Sigmoid colon (tissue), 7 donors: Measurements from ENCODE around the gene KCNJ5. TPM values are rescaled to one million over a fixed set of nuclear protein-coding genes. Genes with fewer than 3 reads are reported as not detected.

Source experiments
- DNase-seq: peaks from one replicate; pipeline ENCODE4 v3.0.0-alpha.2; 2019
- H3K27ac ChIP-seq, 4 donors: fragments of 200-600 bp; sonication (generic); one replicate each; pipeline ENCODE4 v1.5.1; 2016 to 2019; ENCODE audit warnings: mild to moderate bottlenecking in 1 of 4
- H3K27me3 ChIP-seq, 3 donors: fragments of 200-600 bp; sonication (generic); one replicate each; pipeline ENCODE4 v1.5.1; 2019; ENCODE audit warnings: mild to moderate bottlenecking in 1 of 3
- H3K36me3 ChIP-seq, 4 donors: fragments of 200-600 bp; sonication (generic); one replicate each; pipeline ENCODE4 v1.5.1; 2016 to 2019
- H3K4me1 ChIP-seq, 4 donors: fragments of 200-600 bp; sonication (generic); one replicate each; pipeline ENCODE4 v1.5.1; 2017 to 2019
- H3K4me3 ChIP-seq, 4 donors: fragments of 200-600 bp; sonication (generic); one replicate each; pipeline ENCODE4 v1.5.1; 2017 to 2019; ENCODE audit warnings: mild to moderate bottlenecking in 2 of 4, moderate library complexity in 1 of 4
- H3K9me3 ChIP-seq, 4 donors: fragments of 200-600 bp in 3 of 4; sonication (generic) in 3 of 4; one replicate each; pipeline versions ENCODE4 v1.5.1 to v1.6.1; 2013 to 2019
- CTCF ChIP-seq, 4 experiments: fragments of 450-650 bp in 3 of 4; fragments of 200-600 bp in 1 of 4; IDR thresholded peaks; one replicate each; pipeline ENCODE4 v1.5.1; 2016 to 2019; ENCODE audit warnings: antibody characterized with exemption in 4 of 4, mild to moderate bottlenecking in 3 of 4, moderate library complexity in 2 of 4
- EP300 ChIP-seq, 4 donors: sonication (generic); formaldehyde crosslinking; IDR thresholded peaks; one replicate each; pipeline ENCODE4 v1.6.1; 2017; ENCODE audit warnings: antibody characterized with exemption in 4 of 4
- POLR2A ChIP-seq, 2 donors: fragments of 450-650 bp; IDR thresholded peaks; one replicate each; pipeline ENCODE4 v1.6.1; 2016; ENCODE audit warnings: antibody characterized with exemption in 2 of 2, mild to moderate bottlenecking in 2 of 2, moderate library complexity in 2 of 2
- POLR2AphosphoS5 ChIP-seq, 4 donors: sonication (generic); formaldehyde crosslinking; IDR thresholded peaks; one replicate each; pipeline ENCODE4 v1.6.1; 2017; ENCODE audit warnings: antibody characterized with exemption in 4 of 4
- WGBS, 2 donors: extraction: QIAGEN DNeasy Blood & Tissue Kit; methylation state at CpG; one replicate each; pipeline ENCODE4 v1.1.7; 2013; 5-methylcytosine and 5-hydroxymethylcytosine counted together
- intact Hi-C: fragments of 100-400 bp; cut with DNase I; formaldehyde crosslinking; loops from one replicate; pipeline ENCODE4 v1.15.1; 2023
- polyA plus RNA-seq, 3 donors: library from polyadenylated mRNA; stranded (reverse); fragments of 200-250 nt; gene quantifications; one replicate each; pipeline ENCODE4 v1.2.3, GENCODE V29; 2013
- total RNA-seq, 4 donors: library from RNA; depleted of rRNA; stranded (reverse); fragments of >200 nt; gene quantifications; one replicate each; pipeline ENCODE4 v1.1.0, GENCODE V29; 2016
- donor health status: healthy with polysubstance abuse.
- donor health status: Bipolar disorder and iron deficiency.
- donor health status: healthy.

The KCNJ5 gene
- total and polyA plus RNA-seq, 7 donors: 0.58 to 4.7 (median 2.0) TPM; not detected in 1

- intact Hi-C loops: no loop called here
- Histone ChIP-seq H3K36me3 (no peaks in the 10 kb centered on the region), H3K4me3 (no peak overlapping the region), H3K27me3 (no peaks in the 10 kb centered on the region), H3K9me3 (no peaks in the 10 kb centered on the region), H3K27ac (no peak overlapping the region), H3K4me1 (no peaks in the 10 kb centered on the region)
- DNase-seq: no peak
- no peak for TF ChIP-seq POLR2AphosphoS5 (IDR thresholded peaks at IDR 0.05)
- no peak for TF ChIP-seq CTCF (IDR thresholded peaks at IDR 0.05)
- TF ChIP-seq POLR2A (IDR thresholded peaks at IDR 0.05): no peak
- TF ChIP-seq EP300 (IDR thresholded peaks at IDR 0.05): no peak
- WGBS, 2 donors: 84 to 86% methylated on average over 4 of the region's 4 CpGs
Measured at GRCh38 chr11:128921793-128922192, 30.6 kb downstream of the KCNJ5 start.

GRCh38 chr11:128924104-128924503, 32.9 kb downstream of the KCNJ5 start:
- no peak for TF ChIP-seq POLR2A (IDR thresholded peaks at IDR 0.05)
- TF ChIP-seq CTCF (IDR thresholded peaks at IDR 0.05): no peak
- no peak for TF ChIP-seq POLR2AphosphoS5 (IDR thresholded peaks at IDR 0.05)
- no peak for TF ChIP-seq EP300 (IDR thresholded peaks at IDR 0.05)
- Histone ChIP-seq H3K4me1 (no peaks in the 10 kb centered on the region), H3K4me3 (no peak overlapping the region), H3K27ac (no peak overlapping the region), H3K9me3 (no peaks in the 10 kb centered on the region), H3K27me3 (no peaks in the 10 kb centered on the region), H3K36me3 (no peaks in the 10 kb centered on the region)
- intact Hi-C loops: no loop called here
- WGBS, 2 donors: 78 to 84% methylated on average over 7 of the region's 7 CpGs
- DNase-seq: no peak

- H3K4me1 ChIP-seq: no peaks in the 10 kb centered on the region
- no peak for DNase-seq
- no peaks in the 10 kb centered on the region for H3K36me3 ChIP-seq
- intact Hi-C loops: no loop called here
- no peak overlapping the region for H3K27ac ChIP-seq
- H3K27me3 ChIP-seq: no peaks in the 10 kb centered on the region
- TF ChIP-seq CTCF (IDR thresholded peaks at IDR 0.05) (no peak), EP300 (IDR thresholded peaks at IDR 0.05) (no peak), POLR2A (IDR thresholded peaks at IDR 0.05) (no peak), POLR2AphosphoS5 (IDR thresholded peaks at IDR 0.05) (no peak)
- H3K9me3 ChIP-seq: no peaks in the 10 kb centered on the region
- 84% methylated on average over 16 of the region's 16 CpGs for WGBS, 2 donors
- H3K4me3 ChIP-seq: no peak overlapping the region
Measured at GRCh38 chr11:128924510-128925249, 33.5 kb downstream of the KCNJ5 start.

GRCh38 chr11:128925250-128925600, 34.1 kb downstream of the KCNJ5 start:
- Histone ChIP-seq H3K27me3 (no peaks in the 10 kb centered on the region), H3K36me3 (no peaks in the 10 kb centered on the region), H3K4me1 (no peaks in the 10 kb centered on the region), H3K27ac (no peak overlapping the region), H3K4me3 (no peak overlapping the region), H3K9me3 (no peaks in the 10 kb centered on the region)
- WGBS, 2 donors: 66 to 79% methylated on average over 2 of the region's 2 CpGs
- TF ChIP-seq CTCF (IDR thresholded peaks at IDR 0.05) (no peak), POLR2AphosphoS5 (IDR thresholded peaks at IDR 0.05) (no peak), EP300 (IDR thresholded peaks at IDR 0.05) (no peak), POLR2A (IDR thresholded peaks at IDR 0.05) (no peak)
- no peak for DNase-seq
- intact Hi-C loops: no loop called here

- intact Hi-C loops: no loop called here
- no peak for DNase-seq
- no peaks in the 10 kb centered on the region for H3K36me3 ChIP-seq
- H3K4me3 ChIP-seq: no peak overlapping the region
- no peaks in the 10 kb centered on the region for H3K4me1 ChIP-seq
- no peak overlapping the region for H3K27ac ChIP-seq
- no peaks in the 10 kb centered on the region for H3K9me3 ChIP-seq
- no peaks in the 10 kb centered on the region for H3K27me3 ChIP-seq
- TF ChIP-seq POLR2AphosphoS5 (IDR thresholded peaks at IDR 0.05) (no peak), CTCF (IDR thresholded peaks at IDR 0.05) (no peak), EP300 (IDR thresholded peaks at IDR 0.05) (no peak), POLR2A (IDR thresholded peaks at IDR 0.05) (no peak)
- WGBS, 2 donors: 56 to 78% methylated on average over 3 of the region's 3 CpGs
Measured at GRCh38 chr11:128926000-128926399, 34.8 kb downstream of the KCNJ5 start.
